ENCODE measurements around the gene FLT1.

FLT1 gene

GRCh38 chr13:28326056-28326455 lies 168.9 kb downstream of the FLT1 start:
- no peaks in the 10 kb centered on the region for H3K36me3 ChIP-seq (ENCODE audit: control insufficient read depth, insufficient read depth, low read length)
- H3K27me3 ChIP-seq (replicated peaks; ENCODE audit: control insufficient read depth, insufficient read depth, low read length, poor library complexity, severe bottlenecking) = no peaks in the 10 kb centered on the region
- DNase-seq = no peak
- no peaks in the 10 kb centered on the region for H3K9me3 ChIP-seq (ENCODE audit: control insufficient read depth, low read length)
- no peak overlapping the region for H3K27ac ChIP-seq (ENCODE audit: insufficient read depth, low read length, poor library complexity, severe bottlenecking)
- no peaks in the 10 kb centered on the region for H3K4me1 ChIP-seq (ENCODE audit: control insufficient read depth, insufficient read depth, low read length, poor library complexity, severe bottlenecking)
- no peak overlapping the region for H3K4me3 ChIP-seq (ENCODE audit: insufficient read depth, low read depth, low read length, poor library complexity, severe bottlenecking)

- Histone ChIP-seq H3K27ac (ENCODE audit: insufficient read depth, low read length, poor library complexity, severe bottlenecking) (no peak overlapping the region), H3K4me1 (ENCODE audit: control insufficient read depth, insufficient read depth, low read length, poor library complexity, severe bottlenecking) (no peaks in the 10 kb centered on the region), H3K27me3 (replicated peaks; ENCODE audit: control insufficient read depth, insufficient read depth, low read length, poor library complexity, severe bottlenecking) (no peaks in the 10 kb centered on the region), H3K9me3 (ENCODE audit: control insufficient read depth, low read length) (no peaks in the 10 kb centered on the region), H3K36me3 (ENCODE audit: control insufficient read depth, insufficient read depth, low read length) (no peaks in the 10 kb centered on the region), H3K4me3 (ENCODE audit: insufficient read depth, low read depth, low read length, poor library complexity, severe bottlenecking) (no peak overlapping the region)
- no peak for DNase-seq
Observed at GRCh38 chr13:28325022-28325421, 169.9 kb downstream of the FLT1 start.

GRCh38 chr13:28324181-28324789 lies 170.6 kb downstream of the FLT1 start:
- no peaks in the 10 kb centered on the region for H3K27me3 ChIP-seq (replicated peaks; ENCODE audit: control insufficient read depth, insufficient read depth, low read length, poor library complexity, severe bottlenecking)
- DNase-seq = peak in 2 of 3 donors; percentile 2 to 13
- no peak overlapping the region for H3K27ac ChIP-seq (ENCODE audit: insufficient read depth, low read length, poor library complexity, severe bottlenecking)
- no peaks in the 10 kb centered on the region for H3K4me1 ChIP-seq (ENCODE audit: control insufficient read depth, insufficient read depth, low read length, poor library complexity, severe bottlenecking)
- no peak overlapping the region for H3K4me3 ChIP-seq (ENCODE audit: insufficient read depth, low read depth, low read length, poor library complexity, severe bottlenecking)
- H3K9me3 ChIP-seq (ENCODE audit: control insufficient read depth, low read length) = no peaks in the 10 kb centered on the region
- H3K36me3 ChIP-seq (ENCODE audit: control insufficient read depth, insufficient read depth, low read length) = no peaks in the 10 kb centered on the region

GRCh38 chr13:28322256-28322905 lies 172.5 kb downstream of the FLT1 start:
- H3K27ac ChIP-seq (ENCODE audit: insufficient read depth, low read length, poor library complexity, severe bottlenecking) = no peak overlapping the region
- no peaks in the 10 kb centered on the region for H3K27me3 ChIP-seq (replicated peaks; ENCODE audit: control insufficient read depth, insufficient read depth, low read length, poor library complexity, severe bottlenecking)
- H3K9me3 ChIP-seq (ENCODE audit: control insufficient read depth, low read length) = no peaks in the 10 kb centered on the region
- H3K4me1 ChIP-seq (ENCODE audit: control insufficient read depth, insufficient read depth, low read length, poor library complexity, severe bottlenecking) = no peaks in the 10 kb centered on the region
- H3K4me3 ChIP-seq (ENCODE audit: insufficient read depth, low read depth, low read length, poor library complexity, severe bottlenecking) = no peak overlapping the region
- no peaks in the 10 kb centered on the region for H3K36me3 ChIP-seq (ENCODE audit: control insufficient read depth, insufficient read depth, low read length)
- DNase-seq = no peak

GRCh38 chr13:28321756-28322155 lies 173.2 kb downstream of the FLT1 start:
- Histone ChIP-seq H3K4me1 (ENCODE audit: control insufficient read depth, insufficient read depth, low read length, poor library complexity, severe bottlenecking) (no peaks in the 10 kb centered on the region), H3K4me3 (ENCODE audit: insufficient read depth, low read depth, low read length, poor library complexity, severe bottlenecking) (no peak overlapping the region), H3K36me3 (ENCODE audit: control insufficient read depth, insufficient read depth, low read length) (no peaks in the 10 kb centered on the region), H3K9me3 (ENCODE audit: control insufficient read depth, low read length) (no peaks in the 10 kb centered on the region), H3K27ac (ENCODE audit: insufficient read depth, low read length, poor library complexity, severe bottlenecking) (no peak overlapping the region), H3K27me3 (replicated peaks; ENCODE audit: control insufficient read depth, insufficient read depth, low read length, poor library complexity, severe bottlenecking) (no peaks in the 10 kb centered on the region)
- no peak for DNase-seq

DNA sequence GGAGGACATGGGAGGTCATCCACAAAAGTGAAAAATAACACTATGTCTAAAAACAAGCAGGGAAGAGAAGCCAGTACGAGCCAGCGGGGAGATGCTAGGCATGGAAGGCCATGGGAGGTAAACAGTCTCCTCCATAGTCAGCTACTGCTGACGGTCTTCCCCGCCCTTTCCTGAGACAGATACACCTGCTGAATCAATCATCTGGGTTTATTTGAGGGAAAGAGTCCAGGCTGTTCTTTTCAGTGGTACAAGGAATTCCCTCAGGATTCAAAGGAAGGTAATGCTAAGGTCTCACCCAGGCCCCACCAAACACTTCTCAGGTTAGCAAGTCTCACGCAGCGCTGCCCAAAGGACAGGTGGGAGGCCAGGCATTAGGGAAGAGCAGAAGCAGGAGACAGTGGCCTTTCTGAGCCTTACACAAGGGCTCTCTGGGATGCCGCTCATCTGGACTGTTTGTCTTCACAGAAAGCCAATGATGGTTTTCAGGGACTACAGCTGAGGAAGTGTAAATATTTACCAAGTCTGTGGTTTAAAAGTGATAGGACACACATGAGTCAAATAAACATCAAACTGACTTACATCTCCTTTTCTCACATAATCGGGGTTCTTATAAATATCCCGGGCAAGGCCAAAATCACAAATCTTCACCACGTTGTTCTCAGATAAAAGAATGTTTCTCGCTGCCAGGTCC lies 173.9 kb downstream of the FLT1 start:
- no peaks in the 10 kb centered on the region for H3K4me1 ChIP-seq (ENCODE audit: control insufficient read depth, insufficient read depth, low read length, poor library complexity, severe bottlenecking)
- no peaks in the 10 kb centered on the region for H3K9me3 ChIP-seq (ENCODE audit: control insufficient read depth, low read length)
- no peak overlapping the region for H3K27ac ChIP-seq (ENCODE audit: insufficient read depth, low read length, poor library complexity, severe bottlenecking)
- DNase-seq = no peak
- no peaks in the 10 kb centered on the region for H3K27me3 ChIP-seq (replicated peaks; ENCODE audit: control insufficient read depth, insufficient read depth, low read length, poor library complexity, severe bottlenecking)
- H3K36me3 ChIP-seq (ENCODE audit: control insufficient read depth, insufficient read depth, low read length) = no peaks in the 10 kb centered on the region
- no peak overlapping the region for H3K4me3 ChIP-seq (ENCODE audit: insufficient read depth, low read depth, low read length, poor library complexity, severe bottlenecking)

- no peaks in the 10 kb centered on the region for H3K9me3 ChIP-seq (ENCODE audit: control insufficient read depth, low read length)
- no peaks in the 10 kb centered on the region for H3K27me3 ChIP-seq (replicated peaks; ENCODE audit: control insufficient read depth, insufficient read depth, low read length, poor library complexity, severe bottlenecking)
- H3K27ac ChIP-seq (ENCODE audit: insufficient read depth, low read length, poor library complexity, severe bottlenecking) = no peak overlapping the region
- H3K36me3 ChIP-seq (ENCODE audit: control insufficient read depth, insufficient read depth, low read length) = no peaks in the 10 kb centered on the region
- no peak for DNase-seq
- no peaks in the 10 kb centered on the region for H3K4me1 ChIP-seq (ENCODE audit: control insufficient read depth, insufficient read depth, low read length, poor library complexity, severe bottlenecking)
- no peak overlapping the region for H3K4me3 ChIP-seq (ENCODE audit: insufficient read depth, low read depth, low read length, poor library complexity, severe bottlenecking)
Observed at GRCh38 chr13:28320209-28320608, 174.7 kb downstream of the FLT1 start.

- Histone ChIP-seq H3K27me3 (replicated peaks; ENCODE audit: control insufficient read depth, insufficient read depth, low read length, poor library complexity, severe bottlenecking) (no peaks in the 10 kb centered on the region), H3K4me1 (ENCODE audit: control insufficient read depth, insufficient read depth, low read length, poor library complexity, severe bottlenecking) (no peaks in the 10 kb centered on the region), H3K4me3 (ENCODE audit: insufficient read depth, low read depth, low read length, poor library complexity, severe bottlenecking) (no peak overlapping the region), H3K9me3 (ENCODE audit: control insufficient read depth, low read length) (no peaks in the 10 kb centered on the region), H3K36me3 (ENCODE audit: control insufficient read depth, insufficient read depth, low read length) (no peaks in the 10 kb centered on the region), H3K27ac (ENCODE audit: insufficient read depth, low read length, poor library complexity, severe bottlenecking) (no peak overlapping the region)
- DNase-seq = no peak
Observed at GRCh38 chr13:28319528-28319927, 175.4 kb downstream of the FLT1 start.

DNA sequence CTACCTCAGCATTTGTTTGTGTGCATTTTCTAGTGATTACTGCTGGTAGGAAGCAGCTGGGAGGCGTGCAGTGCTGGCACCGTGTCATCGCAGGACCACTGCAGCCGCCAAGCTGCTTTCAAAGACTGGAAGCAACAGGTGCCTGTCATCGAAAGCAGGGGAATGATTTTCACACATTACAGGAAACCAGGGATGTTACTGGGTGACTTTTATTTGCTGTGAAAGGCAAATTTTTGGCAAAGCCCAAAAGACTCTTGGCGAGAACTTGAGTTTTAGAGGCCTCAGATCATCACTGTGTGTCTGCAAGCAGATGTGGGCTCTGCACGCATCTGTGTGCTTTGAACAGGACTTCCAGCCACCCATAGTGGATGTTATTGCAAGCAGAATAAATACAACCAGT lies 176.4 kb downstream of the FLT1 start:
- H3K4me1 ChIP-seq (ENCODE audit: control insufficient read depth, insufficient read depth, low read length, poor library complexity, severe bottlenecking) = no peaks in the 10 kb centered on the region
- H3K9me3 ChIP-seq (ENCODE audit: control insufficient read depth, low read length) = no peaks in the 10 kb centered on the region
- no peaks in the 10 kb centered on the region for H3K27me3 ChIP-seq (replicated peaks; ENCODE audit: control insufficient read depth, insufficient read depth, low read length, poor library complexity, severe bottlenecking)
- no peak overlapping the region for H3K27ac ChIP-seq (ENCODE audit: insufficient read depth, low read length, poor library complexity, severe bottlenecking)
- H3K4me3 ChIP-seq (ENCODE audit: insufficient read depth, low read depth, low read length, poor library complexity, severe bottlenecking) = no peak overlapping the region
- DNase-seq = no peak
- no peaks in the 10 kb centered on the region for H3K36me3 ChIP-seq (ENCODE audit: control insufficient read depth, insufficient read depth, low read length)

DNA sequence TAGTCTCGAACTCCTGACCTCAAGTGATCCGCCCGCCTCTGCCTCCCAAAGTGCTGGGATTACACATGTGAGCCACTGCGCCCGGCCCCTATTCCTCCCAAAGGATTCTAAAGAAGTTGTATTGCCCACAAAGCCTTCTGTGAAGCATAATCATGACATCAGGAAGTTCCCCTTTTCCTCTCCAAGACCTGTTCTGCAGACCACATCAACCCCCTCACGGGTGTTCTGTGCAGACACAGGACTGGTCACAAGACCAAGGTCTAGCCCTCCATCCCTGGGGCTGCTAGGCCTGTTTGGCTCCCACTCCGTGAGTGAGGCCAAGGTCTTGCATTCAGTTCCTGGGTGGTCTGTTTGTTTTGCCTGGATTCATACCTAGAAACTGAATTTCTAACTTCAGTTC lies 178.1 kb downstream of the FLT1 start:
- Histone ChIP-seq H3K4me1 (ENCODE audit: control insufficient read depth, insufficient read depth, low read length, poor library complexity, severe bottlenecking) (no peaks in the 10 kb centered on the region), H3K9me3 (ENCODE audit: control insufficient read depth, low read length) (no peaks in the 10 kb centered on the region), H3K36me3 (ENCODE audit: control insufficient read depth, insufficient read depth, low read length) (no peaks in the 10 kb centered on the region), H3K27ac (ENCODE audit: insufficient read depth, low read length, poor library complexity, severe bottlenecking) (no peak overlapping the region), H3K27me3 (replicated peaks; ENCODE audit: control insufficient read depth, insufficient read depth, low read length, poor library complexity, severe bottlenecking) (no peaks in the 10 kb centered on the region), H3K4me3 (ENCODE audit: insufficient read depth, low read depth, low read length, poor library complexity, severe bottlenecking) (no peak overlapping the region)
- DNase-seq = no peak

All from effector memory CD4-positive, alpha-beta T cell (primary cell).